Smooth muscle cell (in vitro differentiated cells): ENCODE data around the gene CMAS. TPM values are rescaled to one million over a fixed set of nuclear protein-coding genes. Genes with fewer than 3 reads are reported as not detected.

ENCODE experiments used
- DNase-seq: peaks from one replicate; lab custom pipeline; 2025; ENCODE audit not compliant: unreplicated experiment; lab: John Stamatoyannopoulos, UW
- H2AFZ ChIP-seq: fragments of 200-600 bp; sonication (generic); 2 replicates; pipeline ENCODE4 v1.6.0; 2016; ENCODE audit warnings: antibody characterized with exemption, low read depth, mild to moderate bottlenecking
- H3F3A ChIP-seq: fragments of 200-600 bp; sonication (generic); 2 replicates; pipeline ENCODE4 v1.6.0; 2017; ENCODE audit warnings: antibody characterized with exemption, low read depth
- H3K27ac ChIP-seq: fragments of 200-600 bp; sonication (generic); 2 replicates; pipeline ENCODE4 v1.5.1; 2016; ENCODE audit warnings: low read depth, mild to moderate bottlenecking
- H3K27me3 ChIP-seq: fragments of 200-600 bp; sonication (generic); 2 replicates; pipeline ENCODE4 v1.6.1; 2016; ENCODE audit warnings: low read depth, mild to moderate bottlenecking
- H3K36me3 ChIP-seq: fragments of 200-600 bp; sonication (generic); 2 replicates; pipeline ENCODE4 v1.5.1; 2016; ENCODE audit warnings: low read depth
- H3K4me1 ChIP-seq: fragments of 200-600 bp; sonication (generic); 2 replicates; pipeline ENCODE4 v1.5.1; 2016; ENCODE audit warnings: low read depth
- H3K4me2 ChIP-seq: fragments of 200-600 bp; sonication (generic); 2 replicates; pipeline ENCODE4 v1.6.0; 2016; ENCODE audit warnings: mild to moderate bottlenecking
- H3K4me3 ChIP-seq: fragments of 200-600 bp; sonication (generic); 2 replicates; pipeline ENCODE4 v1.5.1; 2016; ENCODE audit warnings: mild to moderate bottlenecking
- H3K79me2 ChIP-seq: fragments of 200-600 bp; sonication (generic); 2 replicates; pipeline ENCODE4 v1.6.0; 2016; ENCODE audit warnings: low read depth, mild to moderate bottlenecking
- H3K9ac ChIP-seq: fragments of 200-600 bp; sonication (generic); 2 replicates; pipeline ENCODE4 v1.6.0; 2016; ENCODE audit warnings: low read depth
- H3K9me3 ChIP-seq: fragments of 200-600 bp; sonication (generic); replicated peaks from 2 replicates; pipeline ENCODE4 v1.5.1; 2016; ENCODE audit warnings: low read depth
- H4K20me1 ChIP-seq: fragments of 200-600 bp; sonication (generic); 2 replicates; pipeline ENCODE4 v1.6.0; 2016; ENCODE audit warnings: low read depth
- CTCF ChIP-seq: fragments of 200-600 bp; sonication (generic); IDR thresholded peaks from 2 replicates; pipeline ENCODE4 v1.5.1; 2017; ENCODE audit warnings: borderline replicate concordance, mild to moderate bottlenecking, antibody characterized with exemption; ENCODE audit not compliant: insufficient read depth, poor library complexity, severe bottlenecking
- WGBS: methylation state at CpG from one replicate; pipeline ENCODE4 v1.1.7; 2016; ENCODE audit warnings: low lambda C conversion rate; 5-methylcytosine and 5-hydroxymethylcytosine counted together
- polyA plus RNA-seq: library from polyadenylated mRNA; unstranded; fragments of >200 nt; fragmentation: Nextera tagmentation; extraction: Ambion mirVana; gene quantifications from 2 replicates; pipeline ENCODE4 v1.2.1, GENCODE V29; 2016
- total RNA-seq: library from RNA; depleted of rRNA; stranded (reverse); fragments of >200 nt; gene quantifications from 2 replicates; pipeline ENCODE4 v1.2.3, GENCODE V29; 2014

Gene CMAS
- total and polyA plus RNA-seq, 2 experiments from 2014 or later: 33.8 to 48.9 TPM

DNA sequence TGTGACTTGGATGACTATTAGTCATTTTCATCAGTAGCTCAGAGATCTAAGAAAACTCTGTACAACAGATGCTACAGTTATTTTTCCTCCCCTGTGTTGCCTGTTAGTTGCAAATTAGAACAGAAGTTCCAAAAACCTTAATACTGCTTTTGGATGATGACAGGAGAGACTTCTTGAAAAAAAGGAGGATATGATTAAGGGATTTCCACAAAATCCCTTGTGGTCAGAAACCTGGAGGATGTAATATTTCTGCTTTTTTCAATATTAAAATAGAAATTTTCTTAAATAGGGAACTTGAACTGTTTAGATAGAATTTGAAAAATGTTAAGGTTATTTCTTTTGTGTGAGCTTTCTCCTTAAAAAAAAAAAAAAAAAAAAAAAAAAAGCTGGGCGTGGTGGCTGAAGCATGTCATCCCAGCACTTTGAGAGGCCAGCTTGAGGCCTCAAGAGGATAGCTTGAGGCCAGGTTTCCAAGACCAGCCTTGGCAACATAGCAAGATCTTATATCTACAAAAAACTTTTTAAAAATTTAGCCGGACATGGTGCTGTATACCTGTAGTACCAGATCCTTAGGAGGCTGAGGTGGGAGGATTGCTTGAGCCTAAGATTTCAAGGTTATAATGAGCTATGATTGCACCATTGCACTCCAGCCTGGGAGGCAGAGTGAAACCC is 14.1 kb downstream of the CMAS start:
- H3K79me2 ChIP-seq: no peaks in the 10 kb centered on the region
- no peak overlapping the region for H3K9ac ChIP-seq
- H3K36me3 ChIP-seq: peaks cover 15% of the 10 kb centered on the region
- H3K4me3 ChIP-seq: no peak overlapping the region
- 87% methylated on average over 2 of the region's 2 CpGs for WGBS
- H3K27ac ChIP-seq: no peak overlapping the region
- TF ChIP-seq CTCF: no peak
- H3K4me2 ChIP-seq: no peak overlapping the region
- no peaks in the 10 kb centered on the region for H3K27me3 ChIP-seq
- H3K4me1 ChIP-seq: no peaks in the 10 kb centered on the region
- DNase-seq: no peak
- H3F3A ChIP-seq: no peaks in the 10 kb centered on the region
- H2AFZ ChIP-seq: no peak overlapping the region
- no peaks in the 10 kb centered on the region for H4K20me1 ChIP-seq
- no peaks in the 10 kb centered on the region for H3K9me3 ChIP-seq

- Histone ChIP-seq H3K36me3 (peaks cover 10% of the 10 kb centered on the region), H3K9ac (no peak overlapping the region), H3K4me3 (no peak overlapping the region), H3K27ac (no peak overlapping the region), H3K4me2 (no peak overlapping the region), H3K79me2 (no peaks in the 10 kb centered on the region), H3K9me3 (no peaks in the 10 kb centered on the region), H2AFZ (no peak overlapping the region), H3K4me1 (no peaks in the 10 kb centered on the region), H3K27me3 (no peaks in the 10 kb centered on the region), H3F3A (no peaks in the 10 kb centered on the region), H4K20me1 (no peaks in the 10 kb centered on the region)
- DNase-seq: no peak
- WGBS: 98% methylated on average over 4 of the region's 4 CpGs
- TF ChIP-seq CTCF: no peak
Measured at GRCh38 chr12:22064968-22065367, 18.9 kb downstream of the CMAS start.

DNA sequence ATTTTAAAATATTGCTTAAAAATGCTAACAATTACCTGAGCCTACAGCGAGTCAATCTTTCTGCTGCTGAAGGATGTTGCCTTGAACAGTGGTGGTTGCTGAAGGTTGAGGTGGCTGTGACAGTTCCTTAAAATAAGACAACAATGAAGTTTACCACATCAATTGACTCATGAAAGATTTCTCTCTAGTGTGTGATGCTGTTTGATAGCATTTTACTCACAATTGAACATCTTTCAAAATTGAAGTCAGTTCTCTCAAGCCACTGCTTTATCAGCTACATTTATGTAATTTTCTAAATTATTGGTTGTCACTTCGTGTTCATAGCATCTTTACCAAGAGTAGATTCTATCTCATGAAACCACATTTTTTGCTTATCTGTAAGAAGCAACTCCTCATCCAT is 20.3 kb downstream of the CMAS start:
- H3F3A ChIP-seq: no peaks in the 10 kb centered on the region
- DNase-seq: no peak
- no peaks in the 10 kb centered on the region for H3K9me3 ChIP-seq
- H3K27ac ChIP-seq: no peak overlapping the region
- H3K4me1 ChIP-seq: no peaks in the 10 kb centered on the region
- H3K4me2 ChIP-seq: no peak overlapping the region
- WGBS: 100% methylated on average over 2 of the region's 2 CpGs
- H3K4me3 ChIP-seq: no peak overlapping the region
- H3K36me3 ChIP-seq: peaks cover 10% of the 10 kb centered on the region
- no peak for TF ChIP-seq CTCF
- no peaks in the 10 kb centered on the region for H3K27me3 ChIP-seq
- no peak overlapping the region for H3K9ac ChIP-seq
- H4K20me1 ChIP-seq: no peaks in the 10 kb centered on the region
- H3K79me2 ChIP-seq: no peaks in the 10 kb centered on the region
- no peak overlapping the region for H2AFZ ChIP-seq

DNA sequence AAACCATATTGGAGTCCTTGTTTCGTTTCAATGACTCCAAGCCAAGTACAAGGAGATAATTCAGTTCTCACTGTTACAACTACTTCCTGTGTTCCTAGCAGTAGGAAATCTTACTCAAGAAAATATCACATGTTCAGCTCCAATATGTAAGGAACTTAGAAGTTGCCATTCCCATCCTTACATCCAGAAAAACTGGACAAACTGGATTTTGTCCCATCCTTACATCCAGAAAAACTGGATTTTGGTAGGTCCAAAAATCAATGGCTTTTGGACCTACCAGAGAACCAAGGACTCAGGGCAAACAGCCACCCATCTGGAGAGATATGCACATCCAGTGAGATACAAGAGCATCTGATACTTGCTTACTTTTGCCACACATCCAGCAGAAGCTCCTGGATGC is 23.8 kb downstream of the CMAS start:
- Histone ChIP-seq H3K4me3 (no peak overlapping the region), H3K9me3 (peaks cover 6% of the 10 kb centered on the region), H3K9ac (no peak overlapping the region), H3K36me3 (no peaks in the 10 kb centered on the region), H3K4me1 (no peaks in the 10 kb centered on the region), H3K4me2 (no peak overlapping the region), H3K27ac (no peak overlapping the region), H4K20me1 (no peaks in the 10 kb centered on the region), H3K79me2 (no peaks in the 10 kb centered on the region), H2AFZ (no peak overlapping the region), H3K27me3 (no peaks in the 10 kb centered on the region), H3F3A (no peaks in the 10 kb centered on the region)
- no peak for DNase-seq
- WGBS: 93% methylated on average over 1 of the region's 1 CpG
- no peak for TF ChIP-seq CTCF
